Measurements from ENCODE around the gene ITGB7.

ITGB7 gene

DNA sequence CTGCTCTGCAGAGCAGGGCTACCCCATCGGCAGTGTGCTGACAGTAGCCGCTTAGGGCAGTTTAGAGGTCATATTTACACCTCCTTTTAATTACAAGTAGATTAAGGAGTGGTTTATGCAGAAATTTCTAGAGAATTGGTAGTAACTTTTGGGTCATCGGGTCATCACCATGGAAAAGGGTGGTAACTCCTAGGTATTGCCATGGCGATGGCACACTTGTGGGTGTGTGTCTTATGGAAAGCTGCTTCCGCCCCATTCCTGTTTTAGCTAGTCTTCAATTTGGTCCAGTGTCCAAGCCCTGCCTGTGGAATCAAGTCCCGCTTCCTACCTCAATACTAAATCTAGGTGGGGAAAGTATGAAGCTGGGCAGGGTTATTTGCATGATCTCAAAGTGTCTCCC is 56.0 kb downstream of the ITGB7 start:
- no peak for DNase-seq (ENCODE audit: extremely low read depth in 1 of 2, low read depth in 1 of 2)

DNA sequence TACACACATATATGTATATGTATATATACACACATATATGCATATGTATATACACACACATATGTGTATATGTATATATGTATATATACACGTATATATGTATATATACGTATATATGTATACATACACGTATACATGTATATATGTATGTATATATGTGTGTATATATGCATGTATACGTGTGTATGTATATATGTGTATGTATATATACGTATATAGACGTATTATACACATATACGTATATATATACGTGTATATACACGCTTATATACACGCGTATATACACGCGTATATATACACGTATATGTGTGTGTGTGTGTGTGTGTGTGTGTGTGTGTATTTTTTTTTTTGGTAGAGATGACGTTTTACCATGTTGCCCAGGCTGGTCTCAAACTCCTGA is 59.4 kb downstream of the ITGB7 start:
- DNase-seq (ENCODE audit: extremely low read depth in 1 of 2, low read depth in 1 of 2): no peak

- DNase-seq (ENCODE audit: extremely low read depth in 1 of 2, low read depth in 1 of 2): no peak
These were observed 59.9 kb downstream of the ITGB7 start for GRCh38 chr12:53147181-53147580.

DNA sequence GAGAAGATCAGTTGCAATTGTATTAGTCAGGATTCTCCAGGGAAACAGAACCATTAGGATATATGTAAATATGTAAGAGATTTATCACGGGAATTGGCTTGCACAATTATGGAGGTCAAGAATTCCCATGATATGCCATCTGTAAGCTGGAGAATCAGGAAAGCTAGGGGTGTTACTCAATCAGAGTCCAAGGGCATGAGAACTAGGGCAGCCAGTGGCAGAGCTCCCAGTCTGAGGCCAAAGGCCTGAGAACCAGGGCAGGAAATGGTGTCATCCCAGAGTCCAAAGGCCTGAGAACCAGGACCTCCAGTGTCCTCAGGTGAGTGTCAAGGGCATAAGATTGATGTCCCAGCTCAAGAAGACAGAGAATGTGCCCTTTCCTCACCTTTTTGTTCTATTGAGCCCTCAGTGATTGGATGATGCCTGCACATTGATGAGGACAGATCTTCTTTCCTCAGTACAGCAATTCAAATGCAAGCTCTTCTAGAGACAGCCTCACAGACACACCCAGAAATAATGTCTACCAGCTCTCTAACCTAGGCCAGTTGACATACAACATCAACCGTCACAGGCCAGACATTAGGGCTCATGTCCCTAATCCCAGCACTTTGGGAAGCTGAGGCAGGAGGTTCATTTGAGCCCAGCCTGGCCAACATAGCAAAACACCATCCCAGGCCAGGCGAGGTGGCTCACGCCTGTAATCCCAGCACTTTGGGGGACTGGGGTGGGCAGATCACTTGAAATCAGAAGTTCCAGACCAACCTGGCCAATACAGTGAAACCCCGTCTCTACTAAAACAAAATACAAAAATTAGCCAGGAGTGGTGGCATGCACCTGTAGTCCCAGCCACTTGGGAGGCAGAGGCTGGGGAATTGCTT is 61.4 kb downstream of the ITGB7 start:
- no peak for DNase-seq (ENCODE audit: extremely low read depth in 1 of 2, low read depth in 1 of 2)

- no peak for DNase-seq (ENCODE audit: extremely low read depth in 1 of 2, low read depth in 1 of 2)
These were observed 63.7 kb downstream of the ITGB7 start for GRCh38 chr12:53143355-53143754.

All from activated CD8-positive, alpha-beta memory T cell treated with anti-CD3 and anti-CD28 coated beads for 1 hour (primary cell).